Mesothelial cell of epicardium (in vitro differentiated cells): ENCODE results near the gene ADGRV1. TPM values are rescaled to one million over a fixed set of nuclear protein-coding genes. Genes with fewer than 3 reads are reported as not detected.

Experiments
- DNase-seq, 2 experiments: peaks; one replicate each; pipeline ENCODE4 v3.0.0; 2021; ENCODE audit warnings: low spot score in 2 of 2; ENCODE audit not compliant: unreplicated experiment in 2 of 2
- H3K27ac Mint-ChIP-seq: 2 replicates; pipeline ENCODE4 v1.8.0; 2021; ENCODE audit warnings: mixed read lengths
- H3K27me3 Mint-ChIP-seq: 2 replicates; pipeline ENCODE4 v1.8.0; 2021; ENCODE audit warnings: low read depth, mixed read lengths
- H3K36me3 Mint-ChIP-seq: 2 replicates; pipeline ENCODE4 v1.8.0; 2021; ENCODE audit warnings: mixed read lengths
- H3K4me1 Mint-ChIP-seq: 2 replicates; pipeline ENCODE4 v1.8.0; 2021; ENCODE audit warnings: mixed read lengths
- H3K4me3 Mint-ChIP-seq: 2 replicates; pipeline ENCODE4 v1.8.0; 2021; ENCODE audit warnings: mild to moderate bottlenecking, moderate library complexity, mixed read lengths
- H3K9me3 Mint-ChIP-seq: 2 replicates; pipeline ENCODE4 v1.8.0; 2021; ENCODE audit warnings: mixed read lengths
- CTCF ChIP-seq: fragments of 200-600 bp; sonication (generic); IDR thresholded peaks from one replicate; pipeline ENCODE4 v1.5.0; 2021; ENCODE audit warnings: antibody characterized with exemption; ENCODE audit not compliant: unreplicated experiment
- total RNA-seq: library from RNA; stranded (reverse); gene quantifications from 3 replicates; pipeline ENCODE4 v1.2.1, GENCODE V29; 2021

ADGRV1 gene
- total RNA-seq, 1 donor from 2014 or later = 25.4 TPM

GRCh38 chr5:91130759-91131158 lies 572.2 kb downstream of the ADGRV1 start:
- Mint-ChIP-seq H3K36me3 (no peaks in the 10 kb centered on the region), H3K4me1 (peaks cover 37% of the 10 kb centered on the region), H3K4me3 (no peak overlapping the region), H3K27ac (no peak overlapping the region), H3K27me3 (no peaks in the 10 kb centered on the region), H3K9me3 (peaks cover 12% of the 10 kb centered on the region)
- no peak for DNase-seq
- TF ChIP-seq CTCF = no peak

DNA sequence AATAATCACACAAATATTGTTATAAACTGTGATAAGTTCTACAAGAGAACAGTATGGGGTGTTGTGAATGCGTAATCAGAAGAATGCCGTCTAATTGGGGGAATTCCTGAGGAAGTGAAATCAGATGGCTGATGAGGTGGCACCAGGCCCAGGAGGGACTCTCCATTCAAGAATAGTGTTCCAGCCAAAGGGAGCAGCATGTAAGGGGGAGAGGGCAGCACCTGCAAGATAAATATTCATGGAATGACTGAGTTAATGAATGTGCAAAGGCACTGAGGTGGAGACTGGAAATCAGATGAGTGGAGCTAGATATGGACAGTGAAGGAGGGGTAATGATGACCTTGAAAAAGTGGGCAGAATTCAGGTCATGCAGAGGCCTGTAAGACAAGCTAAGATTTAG lies 574.0 kb downstream of the ADGRV1 start:
- peaks cover 33% of the 10 kb centered on the region for H3K4me1 Mint-ChIP-seq
- H3K27me3 Mint-ChIP-seq = no peaks in the 10 kb centered on the region
- no peak for TF ChIP-seq CTCF
- no peak for DNase-seq
- peaks cover 13% of the 10 kb centered on the region for H3K9me3 Mint-ChIP-seq
- no peak overlapping the region for H3K27ac Mint-ChIP-seq
- H3K4me3 Mint-ChIP-seq = no peak overlapping the region
- H3K36me3 Mint-ChIP-seq = peaks cover under 1% of the 10 kb centered on the region

- Mint-ChIP-seq H3K27ac (no peak overlapping the region), H3K4me1 (peaks cover 26% of the 10 kb centered on the region), H3K4me3 (no peak overlapping the region), H3K36me3 (peaks cover 4% of the 10 kb centered on the region), H3K9me3 (peaks cover 17% of the 10 kb centered on the region), H3K27me3 (no peaks in the 10 kb centered on the region)
- no peak for DNase-seq
- TF ChIP-seq CTCF = no peak
Measured at GRCh38 chr5:91133183-91133582, 574.6 kb downstream of the ADGRV1 start.

GRCh38 chr5:91135475-91136248 lies 577.1 kb downstream of the ADGRV1 start:
- Mint-ChIP-seq H3K36me3 (peaks cover 4% of the 10 kb centered on the region), H3K27ac (peak overlapping the region; percentile 72), H3K4me1 (peaks cover 19% of the 10 kb centered on the region), H3K4me3 (no peak overlapping the region), H3K9me3 (peaks cover 15% of the 10 kb centered on the region), H3K27me3 (no peaks in the 10 kb centered on the region)
- no peak for DNase-seq
- no peak for TF ChIP-seq CTCF

DNA sequence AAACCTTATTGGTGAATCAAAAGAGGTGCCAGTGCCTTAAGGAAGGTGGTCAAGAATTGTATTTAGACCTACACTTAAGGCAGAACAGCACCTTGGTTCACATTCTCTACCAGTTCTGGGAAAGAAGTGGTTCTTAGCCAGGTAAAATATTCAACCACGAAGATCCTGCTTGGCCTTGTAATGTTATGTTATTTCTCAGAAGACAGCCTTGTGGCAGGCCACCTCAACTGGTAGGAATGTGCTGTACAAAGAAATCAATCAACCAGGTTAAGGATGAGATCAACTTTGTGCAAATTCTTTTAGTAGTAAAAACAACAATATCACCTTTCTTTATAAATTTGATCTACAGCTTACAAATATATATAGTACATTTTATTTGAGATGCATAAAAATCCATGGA lies 577.7 kb downstream of the ADGRV1 start:
- DNase-seq = no peak
- no peak overlapping the region for H3K4me3 Mint-ChIP-seq
- H3K9me3 Mint-ChIP-seq = peaks cover 13% of the 10 kb centered on the region
- TF ChIP-seq CTCF = no peak
- no peaks in the 10 kb centered on the region for H3K27me3 Mint-ChIP-seq
- peaks cover 4% of the 10 kb centered on the region for H3K36me3 Mint-ChIP-seq
- peaks cover 20% of the 10 kb centered on the region for H3K4me1 Mint-ChIP-seq
- H3K27ac Mint-ChIP-seq = peak overlapping the region; percentile 72
